IMR-90 (cell line): ENCODE measurements around the gene ETFA. TPM values are rescaled to one million over a fixed set of nuclear protein-coding genes. Genes with fewer than 3 reads are reported as not detected.

Experiments
- ATAC-seq: fragments of 200-7000 bp; cut with Tn5 transposase; 2 replicates; pipeline ENCODE4 v1.9.1; 2020; ENCODE audit warnings: low read depth, mild to moderate bottlenecking, moderate library complexity
- BruUV-seq: library from RNA; stranded (reverse); fragments of 400-500 nt; replicated peaks from 2 replicates; lab custom pipeline; 2021; lab: Mats Ljungman, UMichigan
- CTCF ChIA-PET: fragments of 300-600 bp; formaldehyde crosslinking; extraction: SDS; loops from one replicate; lab custom pipeline; 2021; ENCODE audit warnings: antibody characterized with exemption; lab: Yijun Ruan, JAX
- POLR2A ChIA-PET: fragments of 300-600 bp; sonication (Branson Sonifier 250); formaldehyde crosslinking; loops from one replicate; lab custom pipeline; 2022; ENCODE audit warnings: antibody characterized with exemption; ENCODE audit not compliant: unreplicated experiment; lab: Charles Lee
- DNase-seq: peaks from one replicate; pipeline ENCODE4 v3.0.0; 2013
- H2AFZ ChIP-seq: replicated peaks from 2 replicates; pipeline ENCODE3; 2013; ENCODE audit warnings: low read length, mild to moderate bottlenecking; ENCODE audit not compliant: poor library complexity
- H2AK5ac ChIP-seq: 2 replicates; pipeline ENCODE4 v1.6.1; 2013; ENCODE audit warnings: low read depth, low read length, inconsistent platforms
- H2AK9ac ChIP-seq: replicated peaks from 2 replicates; pipeline ENCODE3; 2013; ENCODE audit warnings: mild to moderate bottlenecking, low read depth, low read length, moderate library complexity; ENCODE audit not compliant: poor library complexity
- H2BK120ac ChIP-seq: 2 replicates; pipeline ENCODE4 v1.6.1; 2013; ENCODE audit warnings: low read depth, low read length, inconsistent platforms
- H2BK15ac ChIP-seq: 3 replicates; pipeline ENCODE4 v1.6.1; 2013; ENCODE audit warnings: low read depth, low read length, inconsistent platforms
- H2BK20ac ChIP-seq: 2 replicates; pipeline ENCODE4 v1.6.1; 2013; ENCODE audit warnings: low read depth, mild to moderate bottlenecking, inconsistent platforms, low read length, moderate library complexity
- H2BK5ac ChIP-seq: 2 replicates; pipeline ENCODE4 v1.6.1; 2013; ENCODE audit warnings: mild to moderate bottlenecking, low read depth, low read length, inconsistent platforms; ENCODE audit not compliant: poor library complexity, severe bottlenecking
- H3K14ac ChIP-seq: replicated peaks from 2 replicates; pipeline ENCODE4 v1.6.1; 2013; ENCODE audit warnings: low read depth, low read length, inconsistent platforms
- H3K18ac ChIP-seq: 2 replicates; pipeline ENCODE4 v1.6.1; 2013; ENCODE audit warnings: low read depth, low read length, control low read depth
- H3K23ac ChIP-seq: 2 replicates; pipeline ENCODE4 v1.6.1; 2013; ENCODE audit warnings: low read depth, low read length, inconsistent platforms
- H3K27ac ChIP-seq: 2 replicates; pipeline ENCODE4 v1.5.1; 2013; ENCODE audit warnings: mild to moderate bottlenecking, control low read depth, low read length; ENCODE audit not compliant: insufficient read depth
- H3K27me3 ChIP-seq: 2 replicates; pipeline ENCODE4 v1.6.1; 2013; ENCODE audit warnings: low read length; ENCODE audit not compliant: control insufficient read depth, insufficient read depth
- H3K36me3 ChIP-seq: 2 replicates; pipeline ENCODE4 v1.6.1; 2013; ENCODE audit warnings: low read length, mixed read lengths; ENCODE audit not compliant: control insufficient read depth, insufficient read depth
- H3K4ac ChIP-seq: 2 replicates; pipeline ENCODE4 v1.6.1; 2013; ENCODE audit warnings: low read depth, low read length, inconsistent platforms
- H3K4me1 ChIP-seq: 2 replicates; pipeline ENCODE4 v1.6.1; 2013; ENCODE audit warnings: low read length, mixed read lengths; ENCODE audit not compliant: control insufficient read depth, insufficient read depth
- H3K4me2 ChIP-seq: 2 replicates; pipeline ENCODE4 v1.6.1; 2013; ENCODE audit warnings: low read depth, mild to moderate bottlenecking, control low read depth, low read length, moderate library complexity
- H3K4me3 ChIP-seq: 2 replicates; pipeline ENCODE4 v1.5.1; 2013; ENCODE audit warnings: low read depth, mild to moderate bottlenecking, control low read depth, low read length, moderate library complexity; ENCODE audit not compliant: insufficient read depth
- H3K56ac ChIP-seq: 2 replicates; pipeline ENCODE4 v1.6.1; 2013; ENCODE audit warnings: low read length, inconsistent platforms; ENCODE audit not compliant: insufficient read depth; ENCODE audit errors: extremely low read depth
- H3K79me1 ChIP-seq, 2 experiments: 2 replicates each; pipeline ENCODE4 v1.6.1; 2013; ENCODE audit warnings: low read length in 2 of 2, inconsistent platforms in 1 of 2, low read depth in 1 of 2
- H3K9ac ChIP-seq: 2 replicates; pipeline ENCODE4 v1.6.1; 2013; ENCODE audit warnings: low read depth, low read length, control low read depth
- H3K9me1 ChIP-seq: 2 replicates; pipeline ENCODE4 v1.6.1; 2013; ENCODE audit warnings: low read length, inconsistent platforms; ENCODE audit not compliant: insufficient read depth
- H3K9me3 ChIP-seq: 2 replicates; pipeline ENCODE4 v1.6.1; 2013; ENCODE audit warnings: low read length; ENCODE audit not compliant: control insufficient read depth, insufficient read depth
- H4K20me1 ChIP-seq: 2 replicates; pipeline ENCODE4 v1.6.1; 2013; ENCODE audit warnings: low read length, inconsistent platforms; ENCODE audit not compliant: insufficient read depth
- H4K5ac ChIP-seq: 2 replicates; pipeline ENCODE4 v1.6.1; 2013; ENCODE audit warnings: mild to moderate bottlenecking, low read depth, low read length, control low read depth
- H4K8ac ChIP-seq, 2 experiments: 2 replicates each; pipeline ENCODE4 v1.6.1; 2013; ENCODE audit warnings: low read depth in 2 of 2, low read length in 2 of 2, control low read depth in 1 of 2, inconsistent platforms in 1 of 2
- H4K91ac ChIP-seq: 2 replicates; pipeline ENCODE4 v1.6.1; 2013; ENCODE audit warnings: low read depth, low read length, inconsistent platforms; ENCODE audit not compliant: insufficient read depth
- BHLHE40 ChIP-seq: fragments of 150-350 bp; IDR thresholded peaks from 2 replicates; pipeline ENCODE4 v1.6.1; 2016; ENCODE audit warnings: mild to moderate bottlenecking, low read depth, low read length
- FOS ChIP-seq: fragments of 150-350 bp; IDR thresholded peaks from 2 replicates; pipeline ENCODE4 v1.6.1; 2016; ENCODE audit warnings: low read depth, low read length
- MAZ ChIP-seq: IDR thresholded peaks from 2 replicates; pipeline ENCODE4 v1.6.1; 2012; ENCODE audit warnings: low read depth, mild to moderate bottlenecking, low read length, improper control_type of control experiment, moderate library complexity, borderline replicate concordance
- RAD21 ChIP-seq: IDR thresholded peaks from 2 replicates; pipeline ENCODE4 v1.6.1; 2012; ENCODE audit warnings: low read length, improper control_type of control experiment
- SMC3 ChIP-seq: fragments of 150-350 bp; IDR thresholded peaks from 2 replicates; pipeline ENCODE4 v1.6.1; 2016; ENCODE audit warnings: low read depth, mild to moderate bottlenecking, antibody characterized with exemption, low read length, moderate library complexity
- WGBS, 2 experiments: methylation state at CpG; one replicate each; pipeline versions ENCODE4 v1.1.5 to v1.1.7; 2013; ENCODE audit warnings: missing lambda C conversion rate in 2 of 2; ENCODE audit not compliant: insufficient read length in 1 of 2; ENCODE audit errors: extremely low coverage in 2 of 2; 5-methylcytosine and 5-hydroxymethylcytosine counted together
- dilution Hi-C: fragments of 300-500 bp; cut with HindIII; formaldehyde crosslinking; loops from one replicate; pipeline ENCODE4 v1.14.3; 2018; ENCODE audit warnings: low sequenced_read_pairs; ENCODE audit not compliant: unreplicated experiment
- in situ Hi-C: fragments of 300-500 bp; cut with MboI; formaldehyde crosslinking; loops from 3 replicates; pipeline ENCODE4 v1.14.3; 2019; ENCODE audit warnings: low sequenced_read_pairs, inconsistent platforms, mixed read lengths
- intact Hi-C: fragments of 100-400 bp; cut with micrococcal nuclease; formaldehyde crosslinking; loops from 2 replicates; pipeline ENCODE4 v1.10.0; 2022
- polyA plus RNA-seq, 3 experiments: library from polyadenylated mRNA; depleted of rRNA; stranded (reverse); fragments of >200 nt; gene quantifications; 2 replicates each; pipeline ENCODE4 v1.2.3, GENCODE V29; 2012; ENCODE audit warnings: low replicate concordance in 1 of 3
- total RNA-seq: library from RNA; depleted of rRNA; stranded (reverse); fragments of >200 nt; gene quantifications from 2 replicates; pipeline ENCODE4 v1.2.3, GENCODE V29; 2012
- TF ChIP-seq, protein P1 (sequence below): fragments of 150-350 bp; IDR thresholded peaks from 2 replicates; pipeline ENCODE4 v1.6.1; 2016; ENCODE audit warnings: low read depth, mild to moderate bottlenecking, low read length, moderate library complexity, borderline replicate concordance
- TF ChIP-seq, protein P2 (sequence below): conservative IDR thresholded peaks from 2 replicates; pipeline ENCODE4 v1.5.1; 2012; ENCODE audit warnings: mild to moderate bottlenecking, low read depth, low read length, improper control_type of control experiment
- TF ChIP-seq, protein P3 (sequence below): fragments of 150-350 bp; IDR thresholded peaks from 2 replicates; pipeline ENCODE4 v1.6.1; 2017; ENCODE audit warnings: mild to moderate bottlenecking, antibody characterized with exemption, low read length, low read depth

The ETFA gene
- total and polyA plus RNA-seq, 2 of the 4 experiments (the other 2 are of a cell fraction): 115 to 172 TPM

DNA sequence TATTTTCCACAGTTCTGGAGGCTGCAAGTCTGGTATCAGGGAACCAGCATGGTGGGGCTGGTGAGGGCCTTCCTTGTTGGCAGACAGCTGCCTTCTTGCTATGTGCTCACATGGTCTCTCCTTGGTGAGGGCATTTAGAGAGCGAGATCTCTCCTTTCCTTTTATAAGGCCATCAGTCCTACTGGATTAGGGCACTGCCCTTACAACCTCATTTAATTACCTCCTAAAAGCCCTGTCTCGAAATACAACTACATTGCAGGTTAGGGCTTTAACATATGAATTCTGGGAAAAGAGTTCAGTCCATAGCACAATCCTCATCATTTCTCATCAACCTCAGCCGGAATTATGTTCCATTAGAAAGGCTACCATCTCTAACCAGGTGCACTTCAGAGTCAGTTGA is 47.2 kb upstream of the ETFA start:
- no peak overlapping the region for H4K5ac ChIP-seq
- WGBS, 2 experiments: 57% methylated on average over 2 of the region's 3 CpGs; no CpG with 5 or more reads in 1 of the 2 experiments
- no peak overlapping the region for H3K4ac ChIP-seq
- no peaks in the 10 kb centered on the region for H3K9me3 ChIP-seq
- H2BK5ac ChIP-seq: no peak overlapping the region
- intact Hi-C loops: no loop called here
- no peak overlapping the region for H3K4me3 ChIP-seq
- H3K23ac ChIP-seq: no peak overlapping the region
- BruUV-seq: no TSS peak
- TF ChIP-seq FOS (no peak), MAZ (no peak), RAD21 (no peak), SMC3 (no peak), BHLHE40 (no peak)
- TF ChIP-seq, protein P1, sequence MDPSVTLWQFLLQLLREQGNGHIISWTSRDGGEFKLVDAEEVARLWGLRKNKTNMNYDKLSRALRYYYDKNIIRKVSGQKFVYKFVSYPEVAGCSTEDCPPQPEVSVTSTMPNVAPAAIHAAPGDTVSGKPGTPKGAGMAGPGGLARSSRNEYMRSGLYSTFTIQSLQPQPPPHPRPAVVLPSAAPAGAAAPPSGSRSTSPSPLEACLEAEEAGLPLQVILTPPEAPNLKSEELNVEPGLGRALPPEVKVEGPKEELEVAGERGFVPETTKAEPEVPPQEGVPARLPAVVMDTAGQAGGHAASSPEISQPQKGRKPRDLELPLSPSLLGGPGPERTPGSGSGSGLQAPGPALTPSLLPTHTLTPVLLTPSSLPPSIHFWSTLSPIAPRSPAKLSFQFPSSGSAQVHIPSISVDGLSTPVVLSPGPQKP: no peak
- TF ChIP-seq, protein P2, sequence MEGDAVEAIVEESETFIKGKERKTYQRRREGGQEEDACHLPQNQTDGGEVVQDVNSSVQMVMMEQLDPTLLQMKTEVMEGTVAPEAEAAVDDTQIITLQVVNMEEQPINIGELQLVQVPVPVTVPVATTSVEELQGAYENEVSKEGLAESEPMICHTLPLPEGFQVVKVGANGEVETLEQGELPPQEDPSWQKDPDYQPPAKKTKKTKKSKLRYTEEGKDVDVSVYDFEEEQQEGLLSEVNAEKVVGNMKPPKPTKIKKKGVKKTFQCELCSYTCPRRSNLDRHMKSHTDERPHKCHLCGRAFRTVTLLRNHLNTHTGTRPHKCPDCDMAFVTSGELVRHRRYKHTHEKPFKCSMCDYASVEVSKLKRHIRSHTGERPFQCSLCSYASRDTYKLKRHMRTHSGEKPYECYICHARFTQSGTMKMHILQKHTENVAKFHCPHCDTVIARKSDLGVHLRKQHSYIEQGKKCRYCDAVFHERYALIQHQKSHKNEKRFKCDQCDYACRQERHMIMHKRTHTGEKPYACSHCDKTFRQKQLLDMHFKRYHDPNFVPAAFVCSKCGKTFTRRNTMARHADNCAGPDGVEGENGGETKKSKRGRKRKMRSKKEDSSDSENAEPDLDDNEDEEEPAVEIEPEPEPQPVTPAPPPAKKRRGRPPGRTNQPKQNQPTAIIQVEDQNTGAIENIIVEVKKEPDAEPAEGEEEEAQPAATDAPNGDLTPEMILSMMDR: no peak
- TF ChIP-seq, protein P3, sequence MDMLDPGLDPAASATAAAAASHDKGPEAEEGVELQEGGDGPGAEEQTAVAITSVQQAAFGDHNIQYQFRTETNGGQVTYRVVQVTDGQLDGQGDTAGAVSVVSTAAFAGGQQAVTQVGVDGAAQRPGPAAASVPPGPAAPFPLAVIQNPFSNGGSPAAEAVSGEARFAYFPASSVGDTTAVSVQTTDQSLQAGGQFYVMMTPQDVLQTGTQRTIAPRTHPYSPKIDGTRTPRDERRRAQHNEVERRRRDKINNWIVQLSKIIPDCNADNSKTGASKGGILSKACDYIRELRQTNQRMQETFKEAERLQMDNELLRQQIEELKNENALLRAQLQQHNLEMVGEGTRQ: no peak
- H2AK9ac ChIP-seq: no peak overlapping the region
- no peak overlapping the region for H2BK15ac ChIP-seq
- DNase-seq: no peak
- H3K4me1 ChIP-seq: no peaks in the 10 kb centered on the region
- in situ Hi-C loops: no loop called here
- no peak overlapping the region for H4K91ac ChIP-seq
- no peak overlapping the region for H3K9ac ChIP-seq
- H2BK20ac ChIP-seq: no peak overlapping the region
- H4K8ac ChIP-seq: no peak overlapping the region
- no peaks in the 10 kb centered on the region; the same call in 1 of the 2 replicates for H3K9me1 ChIP-seq
- H3K27me3 ChIP-seq: no peaks in the 10 kb centered on the region
- H3K79me1 ChIP-seq: no peaks in the 10 kb centered on the region
- no peak overlapping the region for H3K14ac ChIP-seq
- no peaks in the 10 kb centered on the region for H3K36me3 ChIP-seq
- no peak overlapping the region for H2BK120ac ChIP-seq
- no peak overlapping the region for H3K27ac ChIP-seq
- dilution Hi-C loops: no loop called here
- H3K4me2 ChIP-seq: no peak overlapping the region
- H2AFZ ChIP-seq: no peak overlapping the region
- H3K56ac ChIP-seq: no peak overlapping the region
- CTCF ChIA-PET: no interaction called here
- no peak overlapping the region for H3K18ac ChIP-seq
- no peak for ATAC-seq
- POLR2A ChIA-PET: no interaction called here
- no peak overlapping the region for H2AK5ac ChIP-seq
- H4K20me1 ChIP-seq: no peaks in the 10 kb centered on the region
